ENCODE data around the gene C3. TPM values are rescaled to one million over a fixed set of nuclear protein-coding genes. Genes with fewer than 3 reads are reported as not detected.
"Not testable (repeated sequence)": the region's sequence is repeated elsewhere in the genome, so short reads cannot be mapped to it uniquely, and the experiment has no call there.

C3 gene
- polyA plus RNA-seq, 2 of the 4 experiments (the other 2 are of a cell fraction): 45.4 to 70.9 TPM

DNA sequence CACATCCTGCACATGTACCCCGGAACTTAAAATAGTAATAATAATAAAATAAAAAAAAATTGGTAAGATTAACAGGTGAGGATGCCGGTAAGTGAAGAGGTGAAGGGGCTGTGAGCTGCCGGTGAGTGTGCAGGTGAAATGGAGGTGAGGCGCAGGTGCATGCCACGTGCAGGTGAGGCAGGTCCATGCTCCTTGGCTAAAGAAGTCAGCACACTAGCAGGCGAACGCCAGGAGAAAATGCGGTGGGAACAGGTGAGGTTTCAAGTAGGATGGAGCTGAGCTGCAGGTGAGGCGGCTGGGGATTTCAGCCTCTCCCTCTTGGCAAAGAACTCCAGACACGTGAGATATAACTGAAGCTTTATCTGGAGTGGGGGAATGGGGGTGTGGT, 43.0 kb downstream of the C3 start:
- no peak overlapping the region for H3K4me2 ChIP-seq
- CTCF ChIA-PET: no interaction called here
- POLR2A ChIA-PET: no interaction called here
- TF ChIP-seq SREBF2 (IDR thresholded peaks at IDR 0.05) (no peak), MYC (IDR thresholded peaks at IDR 0.05; ENCODE audit: borderline replicate concordance, low read length) (no peak), EP300 (IDR thresholded peaks at IDR 0.05) (no peak), ESRRA (IDR thresholded peaks at IDR 0.05; ENCODE audit: borderline replicate concordance, low read length) (no peak), CHD4 (IDR thresholded peaks at IDR 0.05; ENCODE audit: borderline replicate concordance) (no peak), KDM1A (IDR thresholded peaks at IDR 0.05; ENCODE audit: low read depth) (no peak), ZSCAN20 (CRISPR knock-in tag; IDR thresholded peaks at IDR 0.05) (no peak), CEBPB (IDR thresholded peaks at IDR 0.05) (no peak)
- TF ChIP-seq, protein P1, sequence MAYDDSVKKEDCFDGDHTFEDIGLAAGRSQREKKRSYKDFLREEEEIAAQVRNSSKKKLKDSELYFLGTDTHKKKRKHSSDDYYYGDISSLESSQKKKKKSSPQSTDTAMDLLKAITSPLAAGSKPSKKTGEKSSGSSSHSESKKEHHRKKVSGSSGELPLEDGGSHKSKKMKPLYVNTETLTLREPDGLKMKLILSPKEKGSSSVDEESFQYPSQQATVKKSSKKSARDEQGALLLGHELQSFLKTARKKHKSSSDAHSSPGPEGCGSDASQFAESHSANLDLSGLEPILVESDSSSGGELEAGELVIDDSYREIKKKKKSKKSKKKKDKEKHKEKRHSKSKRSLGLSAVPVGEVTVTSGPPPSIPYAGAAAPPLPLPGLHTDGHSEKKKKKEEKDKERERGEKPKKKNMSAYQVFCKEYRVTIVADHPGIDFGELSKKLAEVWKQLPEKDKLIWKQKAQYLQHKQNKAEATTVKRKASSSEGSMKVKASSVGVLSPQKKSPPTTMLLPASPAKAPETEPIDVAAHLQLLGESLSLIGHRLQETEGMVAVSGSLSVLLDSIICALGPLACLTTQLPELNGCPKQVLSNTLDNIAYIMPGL (CRISPR knock-in tag; IDR thresholded peaks at IDR 0.05; ENCODE audit: borderline replicate concordance): no peak
- 89% methylated on average over 10 of the region's 10 CpGs for WGBS (ENCODE audit: missing lambda C conversion rate)
- no peak for ATAC-seq
- no peaks in the 10 kb centered on the region for H3K9me3 ChIP-seq
- DNase-seq (ENCODE audit: low read depth in 1 of 2, low spot score in 1 of 2): no peak
- FAIRE-seq: no peak
- H3K4me1 ChIP-seq: peaks cover 11% of the 10 kb centered on the region
- H3K27ac ChIP-seq: no peak overlapping the region
- H3K4me3 ChIP-seq: no peak overlapping the region

- ChIA-PET CTCF (no interaction called here), POLR2A (no interaction called here)
- Histone ChIP-seq H3K27ac (no peak overlapping the region), H3K4me3 (no peak overlapping the region), H3K4me1 (peaks cover 11% of the 10 kb centered on the region), H3K4me2 (no peak overlapping the region), H3K9me3 (no peaks in the 10 kb centered on the region)
- TF ChIP-seq HOXB5 (CRISPR knock-in tag; IDR thresholded peaks at IDR 0.05) (no peak), TFCP2L1 (CRISPR knock-in tag; IDR thresholded peaks at IDR 0.05) (no peak), NFE2L2 (conservative IDR thresholded peaks at IDR 0.05; ENCODE audit: low read length) (no peak), ZC3H11A (IDR thresholded peaks at IDR 0.05) (no peak), TP53 (CRISPR knock-in tag; IDR thresholded peaks at IDR 0.05) (no peak)
- TF ChIP-seq, protein P2, sequence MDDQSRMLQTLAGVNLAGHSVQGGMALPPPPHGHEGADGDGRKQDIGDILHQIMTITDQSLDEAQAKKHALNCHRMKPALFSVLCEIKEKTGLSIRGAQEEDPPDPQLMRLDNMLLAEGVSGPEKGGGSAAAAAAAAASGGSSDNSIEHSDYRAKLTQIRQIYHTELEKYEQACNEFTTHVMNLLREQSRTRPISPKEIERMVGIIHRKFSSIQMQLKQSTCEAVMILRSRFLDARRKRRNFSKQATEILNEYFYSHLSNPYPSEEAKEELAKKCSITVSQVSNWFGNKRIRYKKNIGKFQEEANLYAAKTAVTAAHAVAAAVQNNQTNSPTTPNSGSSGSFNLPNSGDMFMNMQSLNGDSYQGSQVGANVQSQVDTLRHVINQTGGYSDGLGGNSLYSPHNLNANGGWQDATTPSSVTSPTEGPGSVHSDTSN (IDR thresholded peaks at IDR 0.05): no peak
- FAIRE-seq (no peak), DNase-seq (ENCODE audit: low read depth in 1 of 2, low spot score in 1 of 2) (no peak), ATAC-seq (no peak)
- 81% methylated on average over 8 of the region's 8 CpGs for WGBS (ENCODE audit: missing lambda C conversion rate)
Measured at GRCh38 chr19:6676288-6676687, 44.2 kb downstream of the C3 start.

DNA sequence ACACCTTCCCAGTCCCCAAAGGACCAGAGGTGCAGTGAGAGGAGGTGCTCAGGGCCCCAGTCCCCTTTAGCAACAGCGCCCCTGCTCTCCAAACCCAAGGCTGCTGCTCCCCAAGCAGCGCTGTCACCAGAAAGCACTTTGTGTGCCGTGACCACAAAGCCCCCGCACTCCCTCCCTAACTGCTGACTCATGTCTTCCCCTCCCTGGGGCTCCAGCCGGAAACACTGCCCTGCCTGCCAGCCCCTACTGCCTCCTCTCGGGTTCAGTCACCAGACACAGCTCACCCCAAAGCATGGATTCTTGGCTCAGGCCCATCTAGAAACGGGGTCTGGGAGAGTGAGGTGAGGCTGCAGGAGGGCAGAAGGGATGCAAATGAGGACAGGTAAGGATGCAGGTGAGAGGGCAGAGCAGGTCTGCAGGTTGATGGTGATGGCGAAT, 45.6 kb downstream of the C3 start:
- DNase-seq (ENCODE audit: low read depth in 1 of 2, low spot score in 1 of 2) (peak; percentile 33 to 35), ATAC-seq (peak; percentile 63 to 67; a peak in 4 of 6 replicates), FAIRE-seq (no peak)
- Histone ChIP-seq H3K4me1 (peaks cover 11% of the 10 kb centered on the region), H3K4me3 (no peak overlapping the region), H3K9me3 (no peaks in the 10 kb centered on the region), H3K27ac (peak overlapping the region; percentile 41 to 65; a peak in 4 of 6 replicates), H3K4me2 (peak overlapping the region; percentile 44)
- TF ChIP-seq TFCP2L1 (CRISPR knock-in tag; IDR thresholded peaks at IDR 0.05): no peak
- no peak for TF ChIP-seq CHD4 (IDR thresholded peaks at IDR 0.05; ENCODE audit: borderline replicate concordance)
- peak; percentile 92 for TF ChIP-seq MAFK (IDR thresholded peaks at IDR 0.05; ENCODE audit: partially characterized antibody)
- no peak for TF ChIP-seq ATOH8 (CRISPR knock-in tag; IDR thresholded peaks at IDR 0.05; ENCODE audit: low read depth)
- TF ChIP-seq, protein P3, sequence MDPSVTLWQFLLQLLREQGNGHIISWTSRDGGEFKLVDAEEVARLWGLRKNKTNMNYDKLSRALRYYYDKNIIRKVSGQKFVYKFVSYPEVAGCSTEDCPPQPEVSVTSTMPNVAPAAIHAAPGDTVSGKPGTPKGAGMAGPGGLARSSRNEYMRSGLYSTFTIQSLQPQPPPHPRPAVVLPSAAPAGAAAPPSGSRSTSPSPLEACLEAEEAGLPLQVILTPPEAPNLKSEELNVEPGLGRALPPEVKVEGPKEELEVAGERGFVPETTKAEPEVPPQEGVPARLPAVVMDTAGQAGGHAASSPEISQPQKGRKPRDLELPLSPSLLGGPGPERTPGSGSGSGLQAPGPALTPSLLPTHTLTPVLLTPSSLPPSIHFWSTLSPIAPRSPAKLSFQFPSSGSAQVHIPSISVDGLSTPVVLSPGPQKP (IDR thresholded peaks at IDR 0.05; ENCODE audit: low read depth, low read length): no peak
- WGBS (ENCODE audit: missing lambda C conversion rate): 31% methylated on average over 7 of the region's 8 CpGs
- POLR2A ChIA-PET: no interaction called here
- CTCF ChIA-PET: no interaction called here

- POLR2A ChIA-PET; H3K9me3 ChIP-seq; ATAC-seq; DNase-seq (ENCODE audit: low read depth in 1 of 2, low spot score in 1 of 2); FAIRE-seq; H3K4me3 ChIP-seq: not testable (repeated sequence)
- H3K27ac ChIP-seq: peak overlapping the region; percentile 41 to 65; a peak in 4 of 6 replicates
- H3K4me1 ChIP-seq: peaks cover 11% of the 10 kb centered on the region
- peak overlapping the region; percentile 44; the same call in 2 of the 3 replicates for H3K4me2 ChIP-seq
- 94% methylated on average over 6 of the region's 6 CpGs for WGBS (ENCODE audit: missing lambda C conversion rate)
- CTCF ChIA-PET: interaction anchor here (1.0 kb wide), 1 partner anchor 189 kb away, joined by 4 read pairs; no protein-coding TSS in a partner anchor
Measured at GRCh38 chr19:6674408-6674807, 46.0 kb downstream of the C3 start.
